IPS-NIHi7 (cell line): Measurements from ENCODE around the gene SARDH.

ENCODE experiments used
- DNase-seq: peaks from one replicate; pipeline ENCODE4 v3.0.0; 2012; ENCODE audit warnings: mixed read lengths; ENCODE audit errors: extremely low spot score

Gene SARDH

DNA sequence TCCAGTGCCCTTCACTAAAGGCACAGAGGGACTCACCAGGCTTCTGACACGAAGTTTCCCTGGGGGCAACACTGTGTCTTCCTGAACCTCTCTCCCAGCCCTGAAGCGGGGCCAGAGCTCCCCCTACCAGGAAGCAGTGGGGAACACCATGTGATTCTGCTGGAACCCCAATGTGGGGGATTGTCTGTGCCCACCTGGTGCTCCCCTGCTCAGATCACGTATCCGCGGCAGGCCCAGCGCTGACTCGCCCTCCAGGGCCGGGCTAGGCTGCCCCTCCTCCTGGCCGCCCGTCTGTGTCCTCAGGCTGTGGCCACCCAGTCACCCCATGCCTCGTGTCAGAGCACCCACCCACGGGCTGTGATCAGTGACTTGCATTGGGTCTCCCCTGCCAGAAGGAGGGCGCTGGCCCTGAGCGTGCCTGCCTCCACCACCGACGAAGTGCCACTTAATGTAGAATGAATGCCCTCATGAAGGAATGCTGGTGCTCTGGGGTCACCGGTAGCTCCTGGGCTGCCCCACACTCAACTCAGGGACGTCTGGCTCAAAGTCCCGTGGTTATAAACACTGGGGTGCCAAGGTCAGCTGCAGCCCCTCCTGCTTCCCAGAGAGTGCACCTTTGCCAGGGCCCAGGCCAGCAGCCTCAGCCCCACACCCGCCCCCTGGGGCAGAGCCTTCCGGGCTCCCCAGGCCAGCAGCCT is 22.1 kb downstream of the SARDH start:
- peak; percentile 62 for DNase-seq

DNA sequence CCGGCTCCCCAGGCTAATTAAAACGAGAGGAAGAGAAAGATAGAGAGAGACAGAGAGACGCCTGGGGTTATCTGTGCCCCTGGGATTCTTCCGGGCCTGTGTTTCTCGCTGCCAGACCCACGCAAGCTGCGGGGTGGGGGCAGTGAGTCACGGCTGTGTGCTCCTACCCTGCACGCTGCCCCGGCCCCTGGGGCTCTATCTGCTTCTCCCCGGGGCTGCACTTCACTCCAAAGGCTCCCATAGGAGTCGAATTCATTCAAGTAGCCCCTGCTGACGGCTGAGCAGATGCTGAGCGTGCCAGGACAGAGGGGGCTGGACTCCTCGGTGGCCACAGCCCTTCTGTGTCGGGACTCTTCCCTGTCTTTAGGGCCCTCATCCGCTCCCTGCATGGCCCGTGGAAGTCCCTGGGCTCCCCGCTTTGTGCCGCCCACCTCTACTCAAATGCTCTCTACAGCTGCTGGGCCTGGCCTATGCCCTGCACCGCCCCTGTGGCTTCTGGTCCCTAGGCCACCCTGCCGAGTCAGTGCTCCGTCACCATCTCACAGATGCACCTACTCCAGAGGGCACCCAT is 22.8 kb downstream of the SARDH start:
- DNase-seq: no peak

DNA sequence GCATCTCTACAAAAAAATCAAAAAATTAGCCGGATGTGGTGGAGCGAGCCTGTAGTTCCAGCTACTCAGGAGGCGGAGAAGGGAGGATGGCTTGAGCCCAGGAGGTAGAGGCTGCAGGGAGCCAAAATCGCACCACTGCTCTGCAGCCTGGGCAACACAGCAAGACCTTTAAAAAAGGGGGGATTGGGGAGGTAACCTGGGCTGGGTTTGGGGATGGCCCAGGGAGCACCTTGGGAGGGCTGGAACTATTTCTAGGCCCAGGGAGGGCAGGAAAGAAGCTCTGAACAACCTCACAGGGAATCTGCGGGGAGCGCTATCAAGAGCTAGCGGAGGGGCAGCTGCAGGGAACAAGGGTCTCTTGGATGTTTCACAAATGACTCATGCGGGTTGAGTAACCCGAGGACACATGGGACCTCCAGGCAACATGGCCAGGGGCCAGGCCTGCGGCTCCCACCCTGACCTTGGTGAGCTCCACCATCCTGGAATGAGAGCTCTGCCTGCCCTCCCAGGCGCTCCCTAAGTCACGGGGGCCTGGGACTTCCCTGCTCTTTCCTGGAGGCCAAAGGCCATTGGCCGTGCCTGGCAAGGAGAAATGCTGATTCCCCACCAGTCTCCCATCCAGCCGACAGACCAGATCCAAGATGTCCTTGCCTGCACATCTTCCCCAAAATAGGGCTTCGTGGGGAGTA is 23.4 kb downstream of the SARDH start:
- no peak for DNase-seq

DNA sequence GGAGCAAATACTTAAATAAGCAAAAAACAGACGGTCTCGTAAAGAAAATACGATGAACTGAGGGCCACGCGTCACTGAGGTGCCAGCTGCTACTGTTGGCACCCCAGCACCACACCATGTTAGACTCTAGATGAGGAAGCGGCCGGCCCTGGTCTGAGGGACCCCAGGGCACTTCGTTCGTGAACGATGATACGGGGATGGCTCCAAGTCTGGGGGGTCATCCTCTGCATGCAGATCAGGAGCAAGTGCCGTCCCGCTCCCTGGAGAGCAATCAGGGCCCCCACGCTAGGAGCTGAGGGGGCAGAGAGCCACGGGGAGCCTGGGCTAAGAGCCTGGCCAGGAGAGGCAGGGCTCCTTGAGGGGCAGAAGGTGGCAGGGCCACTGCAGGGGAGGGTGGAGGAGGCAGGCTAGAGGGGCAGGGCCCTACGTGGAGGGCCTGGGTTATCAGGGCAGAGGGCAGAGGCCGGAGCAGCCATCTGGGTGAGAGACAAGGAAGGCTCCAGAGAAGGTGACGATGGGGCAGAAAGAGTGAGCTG is 24.1 kb downstream of the SARDH start:
- no peak for DNase-seq

DNA sequence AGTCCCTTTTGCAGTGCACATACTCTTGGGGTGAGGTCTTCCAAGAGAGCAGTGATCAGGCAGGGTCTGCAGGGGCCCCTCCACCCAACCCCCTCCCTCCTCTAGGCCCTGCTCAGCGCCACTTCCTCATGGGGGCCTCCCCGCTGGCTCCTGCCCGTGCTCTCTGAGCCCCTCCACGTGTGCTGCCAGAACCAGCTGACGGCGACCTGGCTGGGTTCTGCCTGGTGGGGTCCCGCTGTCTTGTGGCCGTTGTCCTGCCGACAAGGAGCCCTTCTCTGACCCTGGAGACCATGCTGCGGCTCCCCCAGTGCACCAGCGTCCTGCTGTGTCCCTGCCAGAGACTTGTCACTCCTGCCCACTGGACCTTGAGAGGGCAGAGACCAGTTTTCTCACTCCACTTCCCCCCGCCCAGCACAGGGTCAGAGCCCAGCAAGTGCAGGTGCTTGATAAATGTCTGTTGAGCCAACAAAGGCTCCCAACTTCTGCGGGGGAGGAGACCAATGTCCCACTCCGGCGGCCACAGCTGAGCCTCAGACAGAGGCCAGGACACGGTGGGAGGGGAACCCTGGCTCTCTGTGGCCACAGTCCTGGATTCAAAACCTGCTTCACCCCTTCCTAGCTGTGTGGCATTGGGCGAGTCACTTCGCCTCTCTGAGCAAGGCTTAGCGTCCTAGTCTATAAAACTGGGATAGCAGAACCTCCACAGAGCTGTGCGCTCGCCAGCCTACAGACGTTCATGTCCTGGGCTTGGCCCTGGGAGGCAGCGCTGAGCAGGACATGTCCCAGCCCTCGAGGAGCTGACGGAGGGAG is 24.8 kb downstream of the SARDH start:
- no peak for DNase-seq

DNA sequence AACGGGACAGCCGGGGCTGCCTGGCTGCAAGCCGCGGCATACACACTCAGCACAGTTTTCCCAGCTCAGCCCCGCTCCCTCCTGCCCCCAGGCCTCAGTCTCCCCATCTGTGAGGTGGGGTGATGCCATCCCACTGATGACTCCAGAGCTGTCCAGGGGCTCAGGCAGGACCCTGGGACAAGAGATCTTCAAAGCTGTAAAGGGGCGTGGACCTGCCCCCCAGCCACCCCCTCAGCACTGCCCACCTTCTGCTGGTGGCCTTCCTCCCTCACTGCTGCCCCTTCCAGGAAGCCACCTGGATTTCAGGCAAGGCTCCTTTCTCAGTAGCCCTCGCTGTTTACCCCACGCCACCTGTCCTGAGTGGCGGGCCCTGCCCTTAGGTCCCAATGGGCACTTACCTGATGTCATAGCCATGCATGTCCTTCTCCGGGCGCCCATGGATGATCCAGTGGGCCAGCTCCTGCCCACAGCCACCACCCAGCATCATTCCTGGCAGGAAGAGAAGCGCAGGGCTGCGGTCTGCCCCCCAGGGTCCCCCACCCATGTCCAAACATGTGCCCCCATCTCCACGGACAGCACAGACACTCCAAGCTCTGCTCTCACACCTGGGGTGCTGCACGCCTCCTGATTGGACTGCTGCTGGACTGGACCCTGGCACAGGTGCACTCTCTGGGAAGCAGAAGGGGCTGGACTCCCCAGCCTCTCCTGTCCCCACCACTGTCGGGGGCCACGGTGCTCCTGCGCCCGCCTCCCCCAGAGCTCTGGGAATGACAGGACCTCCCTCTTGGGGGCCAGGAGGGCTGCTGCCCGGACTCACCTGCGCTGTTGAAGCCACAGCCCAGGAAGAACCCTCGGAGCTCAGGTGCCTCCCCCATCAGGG is 25.7 kb downstream of the SARDH start:
- DNase-seq: no peak

DNA sequence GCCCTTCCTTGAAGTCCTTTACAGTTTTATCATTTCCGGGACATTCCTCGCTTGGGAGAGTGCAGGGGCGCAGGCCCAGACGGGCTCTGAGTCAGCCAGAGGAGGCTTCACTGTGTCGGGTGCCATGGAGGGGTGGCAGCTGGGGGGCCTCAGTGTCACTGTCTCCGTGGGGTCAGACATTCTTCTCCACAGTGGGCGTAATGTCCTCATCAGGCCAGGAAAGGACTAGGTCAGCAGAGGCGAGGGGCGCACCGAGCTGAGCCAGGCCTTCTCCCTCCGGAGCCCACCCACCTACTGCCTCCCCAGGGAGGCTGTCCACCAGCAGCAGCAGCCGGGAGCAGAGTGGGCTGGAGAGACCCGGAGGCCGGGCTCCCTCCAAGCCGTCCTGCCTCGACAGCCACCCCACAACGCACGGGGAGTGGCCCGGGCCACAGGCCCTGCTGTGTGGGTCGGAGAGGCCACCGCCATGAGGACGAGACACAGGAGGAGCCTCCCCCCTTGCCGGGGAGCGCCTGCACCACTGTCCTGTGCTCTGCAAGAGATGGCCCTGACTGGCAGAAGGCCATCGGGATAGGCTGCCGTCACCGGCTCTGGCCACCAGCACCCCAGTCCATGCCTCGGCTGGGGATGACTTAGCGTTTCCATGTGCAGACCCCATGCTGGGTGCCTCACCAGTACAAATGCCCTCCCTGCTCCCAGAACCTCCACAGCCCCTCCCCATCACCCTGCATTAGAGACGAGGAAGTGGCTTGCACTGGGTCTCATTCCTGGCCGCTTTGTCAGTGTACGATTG is 26.5 kb downstream of the SARDH start:
- no peak for DNase-seq

DNA sequence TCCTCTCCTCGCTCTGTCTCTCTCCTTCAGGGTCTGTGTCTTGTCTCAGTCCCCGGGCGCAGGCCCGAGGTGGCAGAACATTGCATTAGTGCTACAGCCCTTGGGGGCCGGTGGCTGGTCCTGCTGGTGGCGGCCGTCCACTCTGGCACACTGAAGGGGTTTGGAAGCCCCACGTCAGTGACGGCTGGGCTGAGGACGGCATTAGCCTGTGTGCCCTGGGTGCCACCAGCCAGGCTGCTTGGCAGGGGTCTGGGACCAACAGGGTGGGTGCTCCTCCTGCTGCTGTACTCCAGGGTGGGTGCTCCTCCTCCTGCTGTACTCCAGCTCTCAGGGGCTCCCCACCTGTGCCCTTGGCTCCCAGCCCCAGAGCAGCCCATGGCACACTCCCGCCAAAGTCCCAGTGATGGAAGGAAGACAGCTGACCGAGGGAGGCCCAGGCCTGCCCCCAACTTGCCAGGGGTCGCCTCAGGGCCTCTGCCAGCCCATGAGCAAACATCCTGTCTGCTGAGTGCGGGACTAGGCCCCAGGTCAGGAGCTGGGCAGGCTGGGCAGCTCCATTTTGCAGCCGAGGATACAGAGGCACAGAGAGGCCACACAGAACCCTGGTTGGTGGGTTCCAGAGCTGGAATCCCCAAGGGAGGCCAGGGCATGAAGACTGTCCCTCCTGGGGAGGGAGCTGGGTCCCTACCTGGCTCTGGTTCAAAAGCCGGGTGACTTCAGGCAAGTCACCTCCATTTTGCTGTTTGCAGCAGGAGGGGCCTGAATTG is 27.3 kb downstream of the SARDH start:
- no peak for DNase-seq

DNA sequence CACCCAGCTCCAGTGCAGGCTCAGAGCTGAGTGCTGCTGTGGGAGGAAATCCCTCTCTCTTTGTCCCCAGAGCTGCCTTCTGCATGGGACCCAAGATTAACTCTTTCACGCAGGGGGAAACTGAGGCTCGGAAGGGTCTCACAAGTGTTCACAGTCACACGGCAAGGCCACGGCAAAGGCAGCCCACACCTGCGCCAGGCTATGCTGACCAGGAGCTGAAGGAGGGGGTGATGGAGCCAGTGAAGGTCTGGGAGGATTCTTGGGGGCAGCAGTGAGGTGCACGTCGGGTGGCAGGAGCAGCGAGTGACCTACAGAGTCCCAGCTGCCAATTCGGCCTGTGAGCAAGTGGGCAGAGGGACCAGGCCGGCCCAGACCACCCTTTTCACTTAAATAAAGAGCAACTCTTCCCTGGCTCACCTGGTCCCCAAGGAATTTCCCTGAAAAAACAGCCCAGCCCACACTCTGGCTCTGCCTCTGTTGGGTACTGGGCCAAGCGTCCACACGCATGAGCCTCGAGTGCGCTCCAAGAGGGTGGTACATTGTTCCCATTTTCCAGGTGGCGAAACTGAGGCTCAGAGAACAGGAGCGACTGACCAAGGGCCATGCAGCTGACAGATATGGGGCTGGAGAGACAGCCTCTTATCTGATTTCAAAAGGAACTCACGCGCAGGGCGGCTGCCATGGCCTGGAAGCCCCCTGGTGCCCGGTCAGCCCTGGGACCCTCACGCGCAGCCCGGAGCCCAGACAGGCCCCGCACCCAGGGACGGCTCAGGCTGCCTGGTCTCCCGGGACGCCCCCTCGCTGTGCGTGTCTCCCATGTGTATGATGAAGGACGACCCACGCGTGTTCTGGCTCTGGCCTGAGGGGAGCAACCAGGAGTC is 28.2 kb downstream of the SARDH start:
- DNase-seq: no peak

DNA sequence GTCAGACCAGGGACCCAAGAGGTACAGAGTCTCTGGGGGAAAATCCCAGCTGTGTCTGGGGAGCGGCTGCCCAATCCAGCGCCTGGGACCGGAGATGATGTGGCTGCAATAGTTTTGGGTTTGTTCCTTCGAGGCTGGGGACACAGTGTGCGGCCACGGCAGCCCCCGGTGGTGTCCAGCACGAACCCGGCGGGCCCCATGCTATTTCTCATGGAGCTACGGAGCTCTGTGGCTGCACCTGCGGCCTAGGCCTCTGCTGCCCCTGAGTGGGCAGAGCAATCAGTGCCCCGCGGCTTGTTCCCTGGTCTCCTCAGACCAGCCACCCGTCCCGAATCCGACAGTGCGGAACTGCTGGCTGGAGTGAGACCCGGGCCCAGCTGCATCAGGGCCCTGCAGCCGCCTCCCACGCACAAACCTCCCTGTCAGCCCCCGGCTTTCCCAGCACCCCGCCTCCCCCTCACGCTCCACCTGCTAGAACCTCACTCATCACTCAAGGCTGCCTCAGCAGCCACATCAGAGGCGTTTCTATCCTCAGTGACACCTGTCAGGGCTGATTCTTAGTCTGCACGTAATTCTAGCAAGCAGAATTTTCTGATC is 29.0 kb downstream of the SARDH start:
- no peak for DNase-seq

DNA sequence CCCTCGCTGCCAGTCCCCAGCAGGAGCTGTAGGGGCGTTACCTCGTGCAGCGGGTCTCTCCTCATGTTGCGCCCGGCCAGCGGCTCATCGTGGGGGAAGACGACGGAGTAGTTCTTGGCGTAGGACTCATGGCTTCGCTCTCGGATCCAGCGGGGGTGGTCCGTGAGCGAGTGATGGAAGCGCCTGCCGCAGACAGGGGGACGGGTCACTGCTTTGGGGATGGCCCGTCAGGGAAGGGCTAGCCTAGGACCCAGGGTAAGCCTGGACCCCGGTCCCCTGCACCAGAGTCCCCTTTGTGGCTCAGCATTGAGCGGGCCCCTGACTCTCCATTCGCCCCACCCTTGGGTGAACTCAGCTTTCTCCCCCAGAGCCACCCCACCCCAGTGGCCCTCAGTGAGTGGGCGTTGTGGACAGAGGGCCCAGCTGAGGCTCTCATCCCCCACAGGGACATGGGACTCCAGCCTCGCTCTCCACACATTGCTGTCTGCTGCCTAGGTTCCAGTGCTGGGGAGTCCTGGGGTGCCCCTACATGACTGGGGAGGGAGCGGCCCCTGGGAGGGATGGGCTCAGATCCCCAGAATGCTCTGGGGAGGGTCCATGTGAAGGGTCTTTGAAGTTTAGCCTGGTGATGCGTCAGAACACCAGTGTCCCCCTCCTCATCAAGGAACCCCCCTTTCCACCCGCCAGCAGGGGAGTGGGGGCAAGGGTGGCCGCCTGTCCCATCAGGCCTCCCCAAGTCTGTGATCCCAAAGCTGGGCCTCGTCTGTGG is 29.7 kb downstream of the SARDH start:
- no peak for DNase-seq

DNA sequence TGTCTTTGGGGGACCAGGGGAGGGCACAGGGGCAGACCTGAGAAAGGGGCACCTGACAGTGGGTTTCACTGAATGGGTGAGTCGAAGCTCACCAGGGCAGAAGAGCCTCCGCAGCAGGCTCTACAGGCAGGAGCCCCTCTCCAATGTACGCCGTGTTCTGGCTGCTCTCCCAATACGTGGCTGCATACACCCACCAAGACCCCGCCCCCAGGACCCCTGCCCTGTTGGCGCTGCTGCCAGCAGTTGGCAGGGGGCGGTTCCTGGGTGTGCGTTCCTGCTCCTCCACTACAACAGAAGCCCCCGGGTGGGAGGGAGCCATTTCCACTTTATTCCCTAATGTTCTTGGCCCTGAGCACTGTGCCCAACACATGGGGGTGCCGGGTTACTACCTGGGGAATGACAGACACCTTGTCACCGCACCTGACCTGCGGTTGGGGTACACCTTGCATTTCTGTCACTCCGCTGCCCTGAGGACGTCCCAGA is 30.3 kb downstream of the SARDH start:
- DNase-seq: no peak

DNA sequence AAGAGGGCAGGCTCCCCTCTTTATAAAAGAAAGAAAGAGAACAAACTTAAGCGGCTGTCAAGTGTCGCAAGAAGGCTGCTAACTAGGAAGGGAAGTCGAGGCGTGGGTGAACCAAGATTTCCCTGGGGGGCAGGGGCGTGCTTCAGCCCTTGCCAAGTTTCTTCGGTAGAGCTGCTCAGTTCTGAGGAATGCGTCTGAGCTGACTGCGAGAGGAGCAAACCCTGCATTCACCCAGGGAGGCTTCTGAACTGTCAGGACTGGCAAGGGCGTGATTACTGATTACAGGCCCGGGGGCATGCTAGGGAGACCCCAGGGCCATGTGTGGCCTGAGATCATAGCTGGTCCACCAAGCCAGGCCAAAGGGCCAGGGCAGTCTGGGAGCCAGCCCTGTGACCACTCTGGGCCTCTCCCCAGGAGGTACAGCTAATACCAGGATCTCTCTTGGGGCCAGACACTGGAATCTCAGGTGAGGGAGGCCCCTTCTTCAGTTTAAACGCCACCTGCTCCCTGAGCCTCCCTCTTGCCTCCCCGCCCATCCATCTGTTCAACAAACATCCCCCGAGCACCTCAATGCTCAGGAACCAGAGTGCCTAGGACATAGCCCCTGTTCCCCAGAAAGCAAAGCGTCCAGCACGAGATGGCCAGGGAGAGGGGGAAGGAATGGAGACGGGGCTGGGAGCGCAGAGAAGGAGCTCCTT is 30.9 kb downstream of the SARDH start:
- DNase-seq: no peak

DNA sequence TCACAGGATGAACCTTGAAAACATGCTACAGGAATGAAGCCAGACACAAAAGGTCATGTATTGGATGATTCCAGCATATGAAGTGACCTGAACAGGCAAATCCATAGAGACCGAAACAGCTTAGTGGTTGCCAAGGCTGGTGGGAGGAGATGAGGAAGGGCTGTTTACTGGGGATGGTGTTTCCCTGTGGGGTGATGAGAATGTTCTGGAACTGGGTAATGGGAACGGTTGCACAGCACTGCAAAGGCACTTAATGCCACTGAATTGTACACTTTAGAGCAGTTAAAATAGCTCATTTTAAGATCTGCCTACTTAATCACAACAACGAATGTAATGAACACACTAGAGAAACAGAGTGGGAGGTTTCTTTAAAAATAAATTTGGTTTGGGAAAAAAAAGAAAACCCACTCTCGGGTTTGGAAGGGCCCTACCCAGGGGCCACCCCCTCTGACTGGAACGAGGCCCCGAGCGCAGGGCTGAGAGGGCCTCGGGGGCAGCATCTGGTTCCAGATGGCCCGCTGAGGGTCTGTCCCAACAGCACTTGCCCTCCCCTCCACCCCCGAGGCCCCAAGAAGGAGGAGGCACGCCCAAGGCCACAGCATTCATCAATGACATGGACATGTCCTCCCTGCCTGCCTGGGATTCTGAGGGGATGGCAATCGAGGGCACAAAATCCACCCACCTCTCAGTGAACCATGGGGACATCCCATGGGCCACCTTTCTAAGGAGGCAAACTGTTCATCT is 31.7 kb downstream of the SARDH start:
- DNase-seq: no peak

DNA sequence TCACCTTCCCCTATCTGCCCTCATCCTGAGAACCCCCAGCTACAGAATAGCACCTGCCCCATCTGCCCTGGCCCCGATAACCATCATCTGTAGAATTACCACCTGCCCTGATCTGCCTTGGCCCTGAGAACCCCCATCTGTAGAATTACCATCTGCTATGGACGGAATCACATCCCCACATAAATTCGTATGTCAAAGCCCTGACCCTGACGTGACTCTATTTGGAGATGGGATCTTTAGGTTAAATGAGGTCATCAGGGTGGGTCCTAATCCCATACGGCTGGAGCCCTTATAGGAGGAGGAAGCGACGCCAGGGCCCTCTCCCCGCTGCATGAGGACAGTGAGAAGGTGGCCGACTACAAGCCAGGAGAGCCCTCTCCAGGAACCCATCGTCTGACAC is 32.6 kb downstream of the SARDH start:
- DNase-seq: no peak

DNA sequence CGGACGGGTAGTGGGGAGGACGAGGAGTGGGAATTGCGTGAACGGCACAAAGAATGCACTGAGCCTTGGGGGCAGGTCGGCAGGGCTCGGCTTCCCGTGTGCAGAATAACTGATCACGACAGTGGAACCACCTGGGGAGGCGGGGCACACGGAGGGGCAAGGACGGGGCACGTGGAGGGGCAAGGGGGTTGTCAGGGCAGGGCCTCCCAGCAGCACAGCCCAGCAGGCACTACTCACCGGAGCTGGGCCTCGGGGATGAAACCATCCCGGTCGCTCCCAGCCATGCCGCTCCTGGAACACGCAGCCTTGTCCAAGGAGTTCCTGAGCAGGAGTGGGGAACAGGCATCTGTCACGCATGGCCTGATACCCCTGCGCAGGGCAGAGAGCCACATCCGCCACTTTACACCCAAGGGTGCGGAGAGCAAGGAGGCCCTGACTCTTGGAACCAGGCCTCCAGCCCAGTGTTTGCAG is 33.4 kb downstream of the SARDH start:
- no peak for DNase-seq
